Choroid plexus epithelial cell (primary cell): ENCODE results near the gene XCR1.
"Not testable (repeated sequence)": the region's sequence is repeated elsewhere in the genome, so short reads cannot be mapped to it uniquely, and the experiment has no call there.

Experiments
- DNase-seq: peaks from one replicate; pipeline ENCODE4 v3.0.0-alpha.2; 2010; ENCODE audit warnings: low read depth
- H3K4me3 ChIP-seq: 2 replicates; pipeline ENCODE4 v1.5.1; 2011; ENCODE audit warnings: low read depth, mild to moderate bottlenecking, control low read depth, low read length, moderate library complexity
- TF ChIP-seq, protein P1 (sequence below): conservative IDR thresholded peaks from 2 replicates; pipeline ENCODE4 v1.5.1; 2011; ENCODE audit warnings: low read depth, mild to moderate bottlenecking, control low read depth, inconsistent platforms, low read length, moderate library complexity

Gene XCR1

DNA sequence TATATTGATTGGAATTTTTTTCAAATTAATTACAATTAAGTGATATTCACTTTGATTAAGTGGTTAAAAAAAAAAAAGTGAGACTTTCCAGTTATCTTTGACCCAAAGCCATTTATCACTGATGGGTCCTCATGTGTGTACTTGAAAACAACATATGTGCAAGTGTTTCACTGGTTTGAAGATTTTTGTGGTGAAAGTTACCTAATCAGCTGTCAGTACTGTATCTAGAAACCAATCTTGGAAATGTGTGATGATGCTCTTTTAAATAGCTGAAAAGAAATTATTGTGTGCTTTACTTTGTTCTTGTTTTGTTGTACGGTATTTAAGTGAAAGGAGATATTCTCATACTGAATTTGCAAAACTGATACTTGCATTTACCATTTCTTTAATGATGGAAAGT lies 11.6 kb upstream of the XCR1 start:
- TF ChIP-seq, protein P1, sequence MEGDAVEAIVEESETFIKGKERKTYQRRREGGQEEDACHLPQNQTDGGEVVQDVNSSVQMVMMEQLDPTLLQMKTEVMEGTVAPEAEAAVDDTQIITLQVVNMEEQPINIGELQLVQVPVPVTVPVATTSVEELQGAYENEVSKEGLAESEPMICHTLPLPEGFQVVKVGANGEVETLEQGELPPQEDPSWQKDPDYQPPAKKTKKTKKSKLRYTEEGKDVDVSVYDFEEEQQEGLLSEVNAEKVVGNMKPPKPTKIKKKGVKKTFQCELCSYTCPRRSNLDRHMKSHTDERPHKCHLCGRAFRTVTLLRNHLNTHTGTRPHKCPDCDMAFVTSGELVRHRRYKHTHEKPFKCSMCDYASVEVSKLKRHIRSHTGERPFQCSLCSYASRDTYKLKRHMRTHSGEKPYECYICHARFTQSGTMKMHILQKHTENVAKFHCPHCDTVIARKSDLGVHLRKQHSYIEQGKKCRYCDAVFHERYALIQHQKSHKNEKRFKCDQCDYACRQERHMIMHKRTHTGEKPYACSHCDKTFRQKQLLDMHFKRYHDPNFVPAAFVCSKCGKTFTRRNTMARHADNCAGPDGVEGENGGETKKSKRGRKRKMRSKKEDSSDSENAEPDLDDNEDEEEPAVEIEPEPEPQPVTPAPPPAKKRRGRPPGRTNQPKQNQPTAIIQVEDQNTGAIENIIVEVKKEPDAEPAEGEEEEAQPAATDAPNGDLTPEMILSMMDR = no peak
- no peak for DNase-seq
- H3K4me3 ChIP-seq = no peak overlapping the region

DNA sequence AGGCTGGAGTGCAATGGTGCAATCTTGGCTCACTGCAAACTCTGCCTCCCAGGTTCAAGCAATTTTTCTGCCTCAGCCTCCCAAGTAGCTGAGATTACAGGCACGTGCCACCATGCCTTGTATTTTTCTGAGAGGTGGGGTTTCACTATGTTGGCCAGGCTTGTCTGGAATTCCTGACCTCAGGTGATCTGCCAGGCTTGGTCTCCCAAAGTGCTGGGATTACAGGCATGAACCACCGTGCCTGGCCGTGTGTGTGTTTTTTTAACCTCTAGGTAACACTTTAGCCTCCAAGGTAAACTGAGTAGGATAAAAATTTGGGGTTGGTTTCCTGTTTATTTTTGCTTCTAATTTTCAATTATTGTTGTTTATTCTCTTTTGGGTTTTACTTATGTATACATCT lies 10.8 kb upstream of the XCR1 start:
- not testable (repeated sequence) for DNase-seq

DNA sequence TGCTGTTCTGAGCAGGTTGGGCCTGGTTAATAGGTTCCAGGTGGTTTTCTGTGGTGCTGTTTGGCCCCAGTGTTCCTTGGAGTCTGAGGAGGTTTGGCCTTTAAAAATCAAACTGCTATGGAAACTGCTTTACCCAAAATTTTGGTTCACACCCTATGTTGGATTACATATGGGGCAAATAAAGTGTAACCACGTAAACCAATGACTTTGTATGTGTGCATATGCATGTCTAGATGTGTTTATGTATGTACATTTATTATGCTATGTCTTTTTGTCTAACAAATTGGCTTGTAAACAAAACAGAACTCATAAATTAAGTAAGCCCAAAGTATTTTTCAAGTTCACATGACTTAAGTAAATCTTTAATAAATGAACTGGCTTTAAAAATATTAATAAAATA lies 8.9 kb upstream of the XCR1 start:
- H3K4me3 ChIP-seq = no peak overlapping the region
- DNase-seq = no peak
- TF ChIP-seq, protein P1 = no peak

More for the DNA sequence above, 10.8 kb upstream of the XCR1 start:
- not testable (repeated sequence) for H3K4me3 ChIP-seq

DNA sequence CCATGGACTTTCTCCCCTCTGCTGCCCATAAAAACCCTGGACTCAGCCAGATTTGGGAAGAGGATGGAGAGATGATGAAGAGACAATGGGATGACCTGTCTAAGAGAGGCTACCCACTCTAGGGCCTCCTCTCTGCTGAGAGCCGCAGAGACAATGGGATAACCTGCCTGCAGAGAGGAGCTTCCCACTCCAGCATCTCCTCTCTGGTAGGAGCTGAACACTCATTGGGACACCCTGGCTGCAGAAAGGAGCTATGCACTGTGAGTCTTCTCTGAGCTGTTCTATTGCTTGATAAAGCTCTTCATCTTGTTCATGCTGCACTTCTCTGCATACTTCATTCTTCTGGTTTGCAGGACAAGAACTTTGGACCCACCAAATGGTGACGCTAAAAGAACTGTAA lies 4.5 kb upstream of the XCR1 start:
- no peak for DNase-seq
- no peak overlapping the region for H3K4me3 ChIP-seq
- TF ChIP-seq, protein P1 = no peak

DNA sequence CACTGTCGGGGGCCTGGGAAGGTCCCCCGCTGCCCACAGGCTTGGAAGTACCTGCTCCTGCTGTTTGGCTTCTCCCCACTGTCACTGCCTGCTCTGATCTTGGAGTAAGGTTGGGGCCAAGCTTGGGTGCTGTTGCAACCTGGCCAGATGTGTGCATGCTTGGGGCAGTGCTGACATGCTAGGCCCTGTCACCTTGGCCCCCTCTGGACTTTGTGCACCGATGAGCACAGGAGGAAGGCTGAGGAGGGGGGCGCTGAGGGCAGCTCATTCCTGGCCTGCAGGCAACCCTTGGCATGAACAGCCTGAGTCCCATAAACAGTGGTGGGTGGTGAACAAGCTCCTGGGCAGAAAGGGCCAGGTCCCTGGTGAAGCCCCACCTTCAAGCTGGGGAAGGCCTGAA lies 4.0 kb upstream of the XCR1 start:
- TF ChIP-seq, protein P1 = no peak
- no peak overlapping the region for H3K4me3 ChIP-seq
- no peak for DNase-seq

DNA sequence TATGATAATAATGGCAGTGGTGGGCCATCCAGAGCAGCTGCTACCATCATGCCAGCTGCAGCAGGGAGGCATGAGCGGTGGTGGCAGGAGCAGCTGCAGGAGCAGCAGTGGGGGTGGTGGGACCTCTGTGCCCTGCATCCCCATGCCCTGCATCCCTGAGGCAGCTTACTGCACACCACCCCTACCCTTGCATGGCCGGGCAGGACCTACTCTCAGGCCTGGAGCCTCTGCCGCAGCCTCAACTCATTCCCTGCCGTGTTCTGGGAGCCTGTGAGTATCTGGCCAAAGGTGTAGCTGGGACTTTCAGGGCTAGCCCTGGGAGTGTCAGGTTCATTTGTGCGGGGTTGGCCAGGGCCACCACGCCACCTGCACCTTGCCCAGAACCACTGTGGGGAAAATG lies 3.3 kb upstream of the XCR1 start:
- TF ChIP-seq, protein P1 = no peak
- no peak overlapping the region for H3K4me3 ChIP-seq
- no peak for DNase-seq

DNA sequence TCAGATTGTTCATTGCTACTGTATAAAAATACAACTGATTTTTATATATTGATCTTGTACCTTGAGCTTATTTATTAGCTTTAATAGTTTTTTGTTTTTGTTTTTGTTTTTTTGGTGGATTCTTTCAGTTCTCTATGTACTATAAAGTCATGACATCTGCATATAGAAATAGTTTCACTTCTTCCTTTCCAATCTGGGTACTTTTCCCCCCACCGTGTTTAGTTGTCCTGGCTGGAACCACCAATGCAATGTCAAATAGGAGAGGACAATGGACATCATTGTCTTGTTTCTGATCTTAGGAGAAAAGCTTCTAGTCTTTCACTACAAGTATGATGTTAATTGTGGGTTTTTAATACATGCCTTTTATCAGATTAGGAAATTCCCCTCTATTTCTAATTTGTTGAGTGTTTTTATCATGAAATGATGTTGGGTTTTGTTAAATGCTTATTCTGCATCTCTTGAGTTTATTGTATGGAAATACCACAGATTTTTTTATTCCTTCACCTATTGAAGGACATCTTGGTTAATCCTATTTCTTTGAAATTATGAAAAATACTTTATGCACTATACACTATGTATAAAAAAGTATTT lies 2.8 kb upstream of the XCR1 start:
- no peak overlapping the region for H3K4me3 ChIP-seq
- no peak for DNase-seq
- TF ChIP-seq, protein P1 = no peak
